ENCODE data around the gene FN3KRP.

The FN3KRP gene

DNA sequence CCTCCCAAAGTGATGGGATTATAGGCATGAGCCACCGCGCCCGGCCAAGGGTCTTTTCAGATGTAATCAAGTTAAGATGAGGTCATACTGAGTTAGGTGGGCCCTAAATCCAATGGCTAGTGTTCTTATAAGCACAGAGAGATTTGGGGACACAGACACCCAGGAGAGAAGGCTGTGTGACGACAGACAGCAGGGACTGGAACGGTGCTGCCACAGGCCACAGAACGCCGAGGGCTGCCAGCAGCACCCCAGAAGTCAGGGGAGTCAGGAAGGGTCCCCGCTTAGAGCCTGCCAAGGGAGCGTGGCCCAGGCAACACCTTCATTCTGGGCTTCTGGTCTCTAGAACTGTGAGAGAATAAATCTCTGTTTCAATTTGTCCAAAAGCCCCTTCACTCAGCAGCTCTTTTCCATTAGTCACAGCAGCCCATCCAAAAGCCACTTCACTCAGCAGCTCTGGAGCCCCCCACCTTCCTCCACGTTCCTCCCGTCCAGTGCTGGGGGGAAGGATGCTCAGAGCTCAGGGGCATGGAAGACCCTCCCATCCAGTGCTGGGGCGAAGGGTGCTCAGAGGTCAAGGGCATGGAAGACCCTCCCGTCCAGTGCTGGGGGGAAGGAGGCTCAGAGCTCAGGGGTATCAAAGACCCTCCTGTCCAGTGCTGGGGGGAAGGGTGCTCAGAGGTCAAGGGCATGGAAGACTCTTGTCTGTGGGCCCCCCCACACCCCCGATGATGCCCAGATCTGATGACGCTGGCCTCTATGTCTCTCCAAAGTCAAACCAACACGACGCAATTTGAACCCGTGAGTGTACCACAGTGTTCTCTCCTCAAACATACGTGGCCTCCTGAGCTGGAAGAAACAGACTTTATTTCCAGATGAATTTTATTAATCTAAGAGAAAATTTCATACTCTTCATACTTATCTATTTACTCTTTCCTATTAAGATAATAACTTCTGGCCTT lies 29.9 kb upstream of the FN3KRP start:
- in situ Hi-C loops (cut with MboI; ENCODE audit: low pct_unique_long_range_greater_than_20kb, low sequenced_read_pairs), result no loop called here
- no peak for DNase-seq

DNA sequence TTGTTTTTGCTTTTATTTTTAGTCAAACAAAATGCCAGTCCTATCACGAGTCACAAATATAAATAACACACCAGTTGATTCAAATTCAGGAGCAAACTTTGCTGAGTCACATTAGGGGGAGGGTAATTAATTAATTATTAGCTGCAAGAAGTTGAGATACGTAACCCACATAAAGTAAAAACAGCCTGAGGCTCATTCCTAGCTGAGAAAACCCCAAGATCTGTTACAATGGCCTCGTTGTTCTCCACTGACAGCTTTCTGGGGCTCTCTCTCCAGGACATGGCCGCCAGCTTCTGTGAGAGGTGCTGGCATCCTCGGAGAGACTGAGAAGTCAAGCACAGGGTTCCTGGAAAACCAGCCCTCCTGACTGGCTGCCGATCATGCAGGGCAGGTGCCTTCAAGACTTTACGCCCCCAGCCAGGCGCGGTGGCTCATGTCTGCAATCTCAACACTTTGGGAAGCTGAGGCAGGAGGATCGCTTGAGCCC lies 29.1 kb upstream of the FN3KRP start:
- in situ Hi-C loops (cut with MboI; ENCODE audit: low pct_unique_long_range_greater_than_20kb, low sequenced_read_pairs), result no loop called here
- DNase-seq, result no peak

GRCh38 chr17:82687871-82688270 lies 28.6 kb upstream of the FN3KRP start:
- no peak for DNase-seq
- in situ Hi-C loops (cut with MboI; ENCODE audit: low pct_unique_long_range_greater_than_20kb, low sequenced_read_pairs), result no loop called here

GRCh38 chr17:82689077-82689476 lies 27.4 kb upstream of the FN3KRP start:
- in situ Hi-C loops (cut with MboI; ENCODE audit: low pct_unique_long_range_greater_than_20kb, low sequenced_read_pairs), result no loop called here
- DNase-seq, result no peak

DNA sequence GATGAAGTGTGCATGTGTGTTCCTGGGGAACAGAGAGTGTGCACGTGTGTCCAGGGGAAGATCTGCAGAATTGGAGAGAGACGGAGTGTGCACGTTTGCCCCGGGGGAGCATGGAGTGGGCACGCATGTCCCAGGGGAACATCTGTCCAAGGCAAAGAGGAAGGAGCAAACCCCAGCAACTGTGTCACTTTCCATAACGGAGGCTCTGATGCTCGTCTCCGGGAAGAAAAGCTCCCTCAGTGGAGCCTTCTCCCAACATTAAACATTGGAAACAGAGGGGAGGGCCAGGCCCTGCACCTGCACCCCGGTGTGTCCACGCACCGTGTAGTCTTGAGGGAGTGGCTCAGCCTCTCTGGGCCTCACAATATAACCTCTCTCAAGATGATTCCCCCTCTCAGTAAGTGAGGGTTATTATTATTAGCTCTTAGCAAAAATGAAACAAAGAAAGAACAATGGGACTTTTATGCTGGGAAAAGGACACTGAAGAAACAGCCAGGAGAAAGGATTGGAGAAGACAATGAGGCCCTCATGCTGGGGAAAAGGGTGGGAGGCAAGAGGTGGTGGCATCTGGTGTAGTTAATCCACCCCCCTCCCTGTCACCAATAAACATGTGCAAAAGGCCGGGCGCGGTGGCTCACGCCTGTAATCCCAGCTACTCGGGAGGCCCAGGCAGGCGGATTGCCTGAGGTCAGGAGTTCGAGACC lies 25.6 kb upstream of the FN3KRP start:
- DNase-seq, result no peak
- in situ Hi-C loops (cut with MboI; ENCODE audit: low pct_unique_long_range_greater_than_20kb, low sequenced_read_pairs), result no loop called here

- no peak for DNase-seq
- in situ Hi-C loops (cut with MboI; ENCODE audit: low pct_unique_long_range_greater_than_20kb, low sequenced_read_pairs), result no loop called here
Measured at GRCh38 chr17:82691714-82692113, 24.8 kb upstream of the FN3KRP start.

DNA sequence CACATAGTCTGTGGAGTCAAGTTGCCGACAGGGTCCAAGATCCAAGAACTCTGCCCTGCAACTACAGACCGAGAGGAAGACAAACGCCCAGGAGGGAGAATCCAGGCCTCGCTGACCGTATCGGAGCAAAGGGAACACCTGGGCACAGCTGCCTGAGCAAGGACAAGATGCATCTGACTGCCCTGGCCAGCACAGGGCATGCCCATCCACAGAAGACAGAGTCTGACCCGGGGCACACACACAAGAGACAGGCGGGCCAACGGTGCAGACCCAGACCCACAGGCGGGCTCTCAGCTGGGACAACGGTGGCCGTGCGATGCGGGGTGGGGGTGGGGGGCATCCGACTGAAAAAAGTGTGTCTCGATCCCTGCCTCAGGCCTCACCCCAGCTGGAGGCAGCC lies 24.2 kb upstream of the FN3KRP start:
- in situ Hi-C loops (cut with MboI; ENCODE audit: low pct_unique_long_range_greater_than_20kb, low sequenced_read_pairs), result no loop called here
- no peak for DNase-seq

DNA sequence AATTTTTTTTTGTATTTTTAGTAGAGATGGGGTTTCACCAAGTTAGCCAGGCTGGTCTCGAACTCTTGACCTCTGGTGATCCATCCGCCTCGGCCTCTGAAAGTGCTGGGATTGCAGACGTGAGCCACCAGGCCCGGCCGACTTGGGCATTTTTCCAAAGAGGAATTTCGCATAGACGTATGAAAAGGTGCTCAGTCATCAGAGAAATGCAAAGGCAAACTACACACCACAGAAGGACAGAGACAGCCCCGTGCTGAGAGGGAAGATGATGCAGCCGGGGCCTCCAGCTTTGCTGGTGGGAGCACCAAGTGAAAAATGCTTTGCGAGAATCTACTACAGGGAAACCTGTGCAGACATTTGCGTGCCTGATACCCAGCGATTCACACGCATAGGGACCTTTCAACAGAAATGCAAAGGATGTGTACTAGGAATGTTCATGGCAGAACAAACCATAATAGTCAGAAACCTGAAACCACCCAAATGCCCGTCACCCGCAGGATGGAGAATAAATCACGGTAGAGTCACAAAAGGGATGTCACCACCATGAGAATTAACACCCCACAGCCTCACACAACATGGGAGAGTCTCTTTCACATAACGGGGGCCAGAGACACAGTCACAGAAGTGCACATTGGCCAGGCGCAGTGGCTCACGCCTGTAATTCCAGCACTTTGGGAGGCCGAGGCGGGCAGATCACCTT lies 23.2 kb upstream of the FN3KRP start:
- no peak for DNase-seq
- in situ Hi-C loops (cut with MboI; ENCODE audit: low pct_unique_long_range_greater_than_20kb, low sequenced_read_pairs), result no loop called here

GRCh38 chr17:82694647-82695046 lies 21.9 kb upstream of the FN3KRP start:
- no peak for DNase-seq
- in situ Hi-C loops (cut with MboI; ENCODE audit: low pct_unique_long_range_greater_than_20kb, low sequenced_read_pairs), result no loop called here

- in situ Hi-C loops (cut with MboI; ENCODE audit: low pct_unique_long_range_greater_than_20kb, low sequenced_read_pairs), result no loop called here
- no peak for DNase-seq
Measured at GRCh38 chr17:82696259-82696658, 20.2 kb upstream of the FN3KRP start.

DNA sequence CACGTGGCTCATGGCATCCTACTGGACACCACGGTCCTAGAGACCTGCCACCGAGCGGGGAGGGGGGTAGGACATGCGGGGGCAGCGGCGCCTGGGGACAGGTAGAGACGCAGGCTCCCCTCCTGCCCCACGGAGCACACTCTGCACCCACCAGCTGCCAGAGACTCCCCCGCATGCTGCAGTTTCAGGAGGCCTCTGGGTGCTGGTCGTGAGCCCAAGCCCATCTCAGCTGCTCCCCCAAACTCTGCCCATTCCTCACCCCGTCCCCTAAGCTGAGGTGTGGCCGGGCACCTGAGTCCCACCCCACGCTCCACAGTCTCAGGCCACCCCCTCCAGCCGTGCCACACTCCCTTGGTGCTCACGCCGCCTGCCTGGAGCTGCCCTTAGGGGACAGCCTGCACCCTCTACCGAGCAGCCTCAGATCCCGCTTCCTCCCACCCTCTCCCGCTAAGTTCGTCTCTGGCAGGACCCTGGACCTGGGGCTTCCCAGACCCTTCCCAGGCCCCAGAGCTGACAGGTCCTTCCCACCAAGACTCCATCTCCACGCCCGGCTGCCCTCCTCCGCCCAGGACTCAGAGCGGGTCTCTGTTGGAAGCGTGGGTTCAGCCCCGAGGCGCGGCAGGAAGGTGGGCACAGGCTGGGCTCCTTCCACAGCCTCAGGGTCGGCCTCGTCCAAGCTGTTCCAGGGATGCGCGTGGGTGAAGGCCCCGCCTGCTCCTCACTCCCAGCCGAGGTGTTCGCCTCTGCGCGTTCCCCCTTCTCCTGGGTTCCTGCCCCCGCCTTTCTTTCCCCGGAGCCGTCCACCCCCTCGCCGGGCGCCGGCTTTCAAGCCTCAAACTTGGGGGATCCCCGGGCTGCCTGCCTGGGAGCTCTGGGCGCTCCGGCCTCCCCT lies 19.3 kb upstream of the FN3KRP start:
- in situ Hi-C loops (cut with MboI; ENCODE audit: low pct_unique_long_range_greater_than_20kb, low sequenced_read_pairs), result no loop called here
- no peak for DNase-seq

DNA sequence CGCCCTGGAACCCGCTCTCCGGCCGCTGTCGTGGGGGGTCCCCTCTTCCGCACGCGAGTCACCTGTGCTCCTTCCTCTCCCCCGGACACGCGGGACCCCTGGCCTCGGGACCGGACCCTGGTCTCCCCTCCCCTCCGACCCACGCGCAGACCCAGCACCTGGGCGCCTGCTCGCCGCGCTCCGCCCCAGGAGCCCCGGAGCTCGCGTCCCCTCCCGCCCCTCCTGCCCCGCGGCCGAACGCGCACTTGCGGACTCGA lies 18.8 kb upstream of the FN3KRP start:
- in situ Hi-C loops (cut with MboI; ENCODE audit: low pct_unique_long_range_greater_than_20kb, low sequenced_read_pairs), result no loop called here
- no peak for DNase-seq

DNA sequence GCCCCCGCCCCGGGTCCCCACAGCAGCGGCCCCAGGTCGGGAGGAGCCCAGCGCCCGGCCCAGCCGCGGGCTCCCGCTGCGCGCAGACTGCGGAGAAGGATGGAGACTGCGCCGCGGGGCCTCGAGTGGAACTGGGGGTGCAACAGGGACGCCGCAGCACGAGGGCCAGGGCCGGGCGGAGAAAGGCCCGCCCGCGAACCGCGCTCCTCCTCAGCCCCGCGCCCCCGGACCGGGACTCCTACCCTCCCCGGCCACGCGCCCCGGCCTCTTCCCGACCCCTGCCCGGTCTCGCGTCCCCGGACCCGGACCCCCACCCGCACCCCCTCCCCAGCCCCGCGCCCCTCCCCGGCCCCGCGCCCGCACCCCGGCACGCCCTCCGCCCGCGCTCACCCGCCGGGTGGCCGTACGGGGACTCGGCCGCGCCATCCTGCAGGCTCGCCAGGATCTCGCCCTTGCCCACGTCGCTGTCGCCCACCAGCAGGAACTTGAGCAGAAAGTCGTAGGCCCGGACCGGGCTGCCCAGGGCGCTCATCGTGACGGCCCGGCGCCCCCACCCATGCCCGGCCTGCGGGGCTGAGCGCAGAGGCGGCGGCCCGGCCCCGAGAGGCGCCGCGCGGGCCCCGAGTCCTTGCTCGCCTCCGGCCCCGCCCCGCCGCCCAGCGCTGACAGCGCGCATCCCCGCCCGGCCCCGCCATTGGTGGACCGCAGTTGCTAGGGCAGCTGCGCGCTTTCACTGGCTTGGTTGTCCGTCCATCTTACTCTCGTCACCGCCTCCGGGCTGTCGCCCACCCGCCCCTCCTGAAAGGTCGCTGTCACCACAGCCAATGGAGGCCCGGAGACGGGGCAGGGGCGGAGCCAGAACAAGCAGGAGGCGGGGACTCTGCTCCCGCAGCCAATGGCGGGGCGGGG lies 18.2 kb upstream of the FN3KRP start, which contains the start of gene RAB40B:
Gene RAB40B, minus strand, starts transcription at position 634 of the 909 bp plus-strand sequence. Its CDS starts 102 bp downstream, at position 532.
- in situ Hi-C loops (cut with MboI; ENCODE audit: low pct_unique_long_range_greater_than_20kb, low sequenced_read_pairs), result no loop called here
- DNase-seq, result peak; percentile 97

DNA sequence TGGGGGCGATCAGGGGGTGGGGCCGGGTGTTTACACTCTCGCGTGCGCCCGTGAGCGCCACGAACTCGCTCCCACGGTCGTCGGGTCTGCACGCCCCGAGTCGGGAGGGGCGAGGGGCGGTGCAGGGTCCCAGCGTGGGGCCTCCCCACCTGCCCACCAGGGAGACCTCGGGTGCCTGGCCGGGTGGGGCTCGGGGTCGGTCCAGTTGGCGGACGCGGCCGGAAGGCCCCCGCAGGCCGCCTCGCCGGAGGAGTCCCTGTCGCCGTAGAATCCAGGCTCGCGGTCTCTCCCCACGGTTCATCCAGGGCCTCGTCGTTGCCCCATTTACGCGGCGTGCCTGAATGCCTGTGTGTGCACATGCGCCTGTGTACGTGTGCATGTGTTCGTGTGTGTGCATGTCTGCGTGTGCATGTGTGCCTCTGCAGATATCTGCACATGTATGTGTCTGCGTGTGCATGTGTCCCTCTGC lies 17.5 kb upstream of the FN3KRP start:
- in situ Hi-C loops (cut with MboI; ENCODE audit: low pct_unique_long_range_greater_than_20kb, low sequenced_read_pairs), result no loop called here
- no peak for DNase-seq

DNA sequence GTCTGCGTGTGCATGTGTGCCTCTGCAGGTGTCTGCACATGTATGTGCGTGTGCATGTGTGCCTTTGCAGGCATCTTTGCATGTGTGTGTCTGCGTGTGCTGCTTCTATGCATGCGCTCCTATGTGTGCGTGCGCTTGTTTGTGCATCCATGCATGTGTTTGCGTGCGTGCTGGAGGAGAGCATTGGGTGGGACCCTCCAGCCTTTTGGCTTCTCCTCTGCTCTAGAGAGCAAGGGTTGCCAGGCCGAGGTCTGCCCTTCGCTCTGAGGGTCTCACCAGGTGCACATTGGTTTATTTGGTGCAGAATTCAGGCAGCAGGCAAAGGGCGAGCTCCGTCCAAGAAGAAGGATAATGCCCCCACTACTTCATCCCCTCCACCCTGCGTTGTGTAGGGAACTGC lies 17.0 kb upstream of the FN3KRP start:
- DNase-seq, result no peak
- in situ Hi-C loops (cut with MboI; ENCODE audit: low pct_unique_long_range_greater_than_20kb, low sequenced_read_pairs), result no loop called here

DNA sequence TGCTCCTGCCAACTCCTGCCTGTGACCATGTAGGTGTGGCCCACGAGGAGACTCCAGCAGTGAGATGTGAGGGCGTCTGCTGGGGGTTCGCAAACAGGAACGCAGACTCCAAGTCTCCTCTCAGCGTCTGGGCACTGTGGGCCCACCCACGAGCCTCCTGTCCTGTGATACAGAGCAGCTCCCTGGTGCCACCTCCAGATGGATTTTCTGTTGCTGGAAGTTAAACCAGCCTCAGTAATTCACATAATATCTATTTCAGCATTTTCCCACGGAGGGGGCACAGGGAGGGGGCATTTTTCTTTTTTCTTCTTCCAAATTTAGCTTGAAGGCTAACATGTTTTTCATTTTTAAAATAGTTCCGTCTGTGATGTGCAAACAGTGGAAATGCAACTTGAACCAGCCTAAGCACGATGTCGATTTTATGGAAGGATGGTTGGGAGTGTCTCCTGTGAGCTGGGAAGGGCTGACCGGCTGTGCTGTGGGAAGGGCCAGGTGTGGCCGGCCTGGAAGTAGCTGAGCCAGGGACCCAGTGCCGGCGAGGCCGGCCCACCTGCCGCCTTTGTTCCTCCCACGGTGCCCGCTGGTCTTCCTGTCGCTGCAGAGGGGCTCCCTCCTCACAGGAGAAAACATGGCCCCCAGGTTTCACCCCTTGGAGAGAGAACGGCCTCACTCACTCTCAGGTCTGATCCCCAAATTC lies 14.1 kb upstream of the FN3KRP start:
- in situ Hi-C loops (cut with MboI; ENCODE audit: low pct_unique_long_range_greater_than_20kb, low sequenced_read_pairs), result no loop called here
- no peak for DNase-seq

GRCh38 chr17:82703036-82703745 lies 13.3 kb upstream of the FN3KRP start:
- in situ Hi-C loops (cut with MboI; ENCODE audit: low pct_unique_long_range_greater_than_20kb, low sequenced_read_pairs), result no loop called here
- no peak for DNase-seq

Data from KBM-7 (cell line).